Breast epithelium (tissue), 3 donors: ENCODE results near the gene PLP2.

ENCODE experiments used
- CTCF ChIP-seq, 3 donors: fragments of 450-650 bp; IDR thresholded peaks; one replicate each; pipeline ENCODE4 v1.5.1; 2016 to 2017; ENCODE audit warnings: antibody characterized with exemption in 3 of 3, mild to moderate bottlenecking in 3 of 3, moderate library complexity in 3 of 3
- POLR2A ChIP-seq: fragments of 450-650 bp; IDR thresholded peaks from one replicate; pipeline ENCODE4 v1.6.1; 2016; ENCODE audit warnings: antibody characterized with exemption, mild to moderate bottlenecking, moderate library complexity
- POLR2AphosphoS5 ChIP-seq, 3 donors: sonication (generic); formaldehyde crosslinking; IDR thresholded peaks; one replicate each; pipeline ENCODE4 v1.6.1; 2017; ENCODE audit warnings: antibody characterized with exemption in 3 of 3

GRCh38 chrX:49192722-49193328, 21.1 kb downstream of the PLP2 start:
- TF ChIP-seq POLR2AphosphoS5 (IDR thresholded peaks at IDR 0.05), result no peak
- TF ChIP-seq CTCF (IDR thresholded peaks at IDR 0.05), result peak in 2 of 3 donors; percentile 26 to 29
- no peak for TF ChIP-seq POLR2A
